ENCODE results near the gene BAMBI.
"Not testable (repeated sequence)": the region's sequence is repeated elsewhere in the genome, so short reads cannot be mapped to it uniquely, and the experiment has no call there.

BAMBI gene

DNA sequence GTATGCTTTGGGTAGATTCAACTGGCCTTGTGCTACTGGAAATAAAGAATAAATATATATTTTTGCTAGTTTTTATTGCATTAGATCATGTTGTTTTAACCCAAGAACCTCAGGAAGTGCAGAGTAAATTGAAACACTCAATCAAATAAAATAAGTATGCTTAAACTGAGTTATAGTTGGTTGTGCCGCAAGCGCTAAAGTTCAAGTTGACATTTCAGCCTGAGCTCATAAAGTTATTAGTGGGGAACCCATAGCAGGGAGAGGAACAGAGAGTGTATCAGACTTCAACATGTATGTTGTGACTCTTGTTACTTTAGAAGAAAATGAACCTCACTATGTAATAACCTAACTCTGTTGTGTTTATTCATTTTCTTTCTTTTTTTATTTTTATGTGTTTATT lies 25.2 kb upstream of the BAMBI start:
- no peak for FAIRE-seq

DNA sequence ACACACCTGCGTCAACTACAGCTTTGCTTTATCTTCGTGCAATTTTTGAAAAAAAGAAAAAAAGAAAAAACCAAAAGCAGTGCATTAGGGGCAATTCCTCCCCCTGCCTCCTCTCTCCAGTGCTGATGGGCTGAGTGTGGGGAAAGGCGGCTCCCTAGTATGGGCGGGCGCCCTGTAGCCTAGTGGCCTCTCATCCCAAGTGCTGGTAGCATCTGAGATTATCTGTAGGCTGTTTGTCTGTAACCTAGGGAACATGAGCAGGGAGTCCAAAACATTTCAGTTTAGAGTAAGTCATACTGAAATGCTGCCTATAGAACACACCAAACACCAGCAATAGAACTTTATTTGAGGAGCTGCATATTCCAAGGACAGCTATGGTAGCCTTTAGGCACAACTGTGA lies 24.6 kb upstream of the BAMBI start:
- FAIRE-seq = no peak
- TF ChIP-seq TAF1 (IDR thresholded peaks at IDR 0.05; ENCODE audit: low read depth, low read length) (no peak), POU2F2 (IDR thresholded peaks at IDR 0.05; ENCODE audit: low read depth, low read length) (no peak), POLR2AphosphoS5 (IDR thresholded peaks at IDR 0.05; ENCODE audit: low read depth, low read length) (no peak), POLR2A (IDR thresholded peaks at IDR 0.05; ENCODE audit: low read depth, low read length) (no peak), PAX5 (IDR thresholded peaks at IDR 0.05; ENCODE audit: insufficient read depth, low read length, severe bottlenecking) (no peak), SPI1 (IDR thresholded peaks at IDR 0.05; ENCODE audit: low read depth, low read length) (no peak)

More for the DNA sequence above, 25.2 kb upstream of the BAMBI start:
- no peak for TF ChIP-seq PAX5 (IDR thresholded peaks at IDR 0.05; ENCODE audit: insufficient read depth, low read length, severe bottlenecking)
- TF ChIP-seq POU2F2 (IDR thresholded peaks at IDR 0.05; ENCODE audit: low read depth, low read length) = no peak
- no peak for TF ChIP-seq SPI1 (IDR thresholded peaks at IDR 0.05; ENCODE audit: low read depth, low read length)
- TF ChIP-seq TAF1 (IDR thresholded peaks at IDR 0.05; ENCODE audit: low read depth, low read length) = no peak
- DNase-seq (ENCODE audit: insufficient read length, low spot score) = no peak

DNA sequence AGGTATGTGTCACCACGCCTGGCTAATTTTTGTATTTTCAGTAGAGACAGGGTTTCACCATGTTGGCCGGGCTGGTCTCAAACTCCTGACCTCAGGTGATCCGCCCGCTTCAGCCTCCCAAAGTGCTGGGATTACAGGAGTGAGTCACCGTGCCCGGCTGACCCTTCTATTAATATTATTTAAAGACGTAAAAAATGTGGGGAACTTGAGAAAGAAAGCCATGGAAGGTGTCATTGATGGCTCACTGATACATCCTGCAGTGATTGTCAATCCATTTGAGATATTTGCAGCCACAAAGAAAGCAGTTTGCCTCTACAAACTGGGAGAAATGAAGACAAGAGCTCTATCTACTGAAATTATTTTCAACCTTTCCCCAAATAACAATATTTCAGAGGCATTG lies 18.5 kb upstream of the BAMBI start:
- not testable (repeated sequence) for DNase-seq (ENCODE audit: insufficient read length, low spot score); FAIRE-seq

More for the DNA sequence above, 24.6 kb upstream of the BAMBI start:
- DNase-seq (ENCODE audit: insufficient read length, low spot score) = no peak

DNA sequence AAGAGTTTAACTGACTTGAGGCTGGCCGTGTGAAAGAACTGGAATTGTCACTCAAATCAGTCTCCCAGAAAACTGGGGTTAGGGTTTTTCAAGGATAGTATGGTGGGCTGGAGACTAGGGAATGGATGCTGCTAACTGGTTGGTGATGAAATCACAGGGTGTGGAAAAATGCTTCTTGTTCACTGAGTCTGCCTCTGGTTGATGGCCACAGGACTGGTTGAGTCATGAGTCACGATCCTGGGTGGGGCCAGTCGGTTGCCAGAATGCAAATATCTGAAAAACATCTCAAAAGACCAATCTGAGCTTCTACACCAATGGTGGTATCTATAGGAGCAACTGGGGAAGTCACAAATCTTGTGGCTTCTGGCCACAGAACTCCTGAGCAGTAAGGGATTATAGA lies 16.3 kb upstream of the BAMBI start:
- DNase-seq (ENCODE audit: insufficient read length, low spot score) = no peak
- TF ChIP-seq POLR2A (IDR thresholded peaks at IDR 0.05; ENCODE audit: low read depth, low read length) (no peak), POU2F2 (IDR thresholded peaks at IDR 0.05; ENCODE audit: low read depth, low read length) (no peak), SPI1 (IDR thresholded peaks at IDR 0.05; ENCODE audit: low read depth, low read length) (no peak), PAX5 (IDR thresholded peaks at IDR 0.05; ENCODE audit: insufficient read depth, low read length, severe bottlenecking) (no peak), POLR2AphosphoS5 (IDR thresholded peaks at IDR 0.05; ENCODE audit: low read depth, low read length) (no peak), TAF1 (IDR thresholded peaks at IDR 0.05; ENCODE audit: low read depth, low read length) (no peak)
- no peak for FAIRE-seq

DNA sequence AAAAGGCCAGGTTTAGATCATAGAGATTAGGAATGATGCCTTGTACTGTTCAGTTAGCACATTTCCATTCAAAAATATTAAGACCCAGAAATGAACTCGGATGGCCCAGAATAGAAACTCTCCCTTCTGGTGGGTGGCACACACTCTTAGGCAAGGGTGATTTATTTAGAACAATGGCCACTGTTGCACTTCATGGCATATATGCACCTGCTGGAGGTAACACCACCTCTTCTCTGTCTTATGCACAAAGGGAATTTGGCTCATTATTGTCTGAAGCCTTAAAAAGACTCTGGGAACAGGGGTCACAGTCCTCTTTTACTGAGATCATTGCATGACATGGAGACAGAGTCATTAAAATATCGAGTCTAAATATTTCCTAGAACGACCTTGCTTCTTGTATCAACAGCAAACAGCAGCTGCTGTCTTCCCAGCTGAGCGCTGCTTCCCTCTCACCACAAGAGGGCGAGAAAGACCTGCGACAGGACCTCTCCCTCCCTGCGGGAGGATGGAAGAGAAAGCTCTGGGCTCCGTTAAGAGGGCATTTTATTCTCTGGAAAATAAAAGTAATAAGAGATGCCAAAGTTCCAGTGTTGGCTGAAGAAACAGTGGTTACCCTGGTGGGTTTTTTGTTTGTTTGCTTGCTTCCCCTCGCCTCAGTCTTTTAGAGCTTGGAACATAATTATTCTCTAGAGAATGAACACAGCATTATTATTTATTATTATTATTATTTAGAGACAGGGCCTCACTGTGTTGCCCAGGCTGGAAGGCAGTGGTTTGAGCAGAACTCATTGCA lies 13.5 kb upstream of the BAMBI start:
- FAIRE-seq (peak; percentile 86), DNase-seq (ENCODE audit: insufficient read length, low spot score) (peak; percentile 48)
- TF ChIP-seq POLR2AphosphoS5 (IDR thresholded peaks at IDR 0.05; ENCODE audit: low read depth, low read length) (no peak), POU2F2 (IDR thresholded peaks at IDR 0.05; ENCODE audit: low read depth, low read length) (no peak), TAF1 (IDR thresholded peaks at IDR 0.05; ENCODE audit: low read depth, low read length) (no peak), SPI1 (IDR thresholded peaks at IDR 0.05; ENCODE audit: low read depth, low read length) (no peak)

DNA sequence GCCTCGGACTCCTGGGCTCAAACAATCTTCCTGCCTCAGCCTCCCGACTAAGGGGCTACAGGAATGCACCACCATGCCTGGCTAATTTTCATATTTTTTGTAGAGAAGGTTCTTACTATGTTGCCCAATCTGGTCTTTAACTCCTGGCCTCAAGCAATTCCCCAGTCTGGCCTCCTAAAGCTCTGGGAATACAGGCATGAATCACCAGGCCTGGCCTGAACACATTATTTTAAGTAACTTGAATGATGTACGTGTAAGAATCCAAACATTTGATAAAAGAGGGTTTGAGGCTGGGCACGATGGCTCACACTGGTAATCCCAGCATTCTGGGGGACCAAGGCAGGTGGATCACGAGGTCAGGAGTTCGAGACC lies 13.0 kb upstream of the BAMBI start:
- FAIRE-seq (no peak), DNase-seq (ENCODE audit: insufficient read length, low spot score) (no peak)

DNA sequence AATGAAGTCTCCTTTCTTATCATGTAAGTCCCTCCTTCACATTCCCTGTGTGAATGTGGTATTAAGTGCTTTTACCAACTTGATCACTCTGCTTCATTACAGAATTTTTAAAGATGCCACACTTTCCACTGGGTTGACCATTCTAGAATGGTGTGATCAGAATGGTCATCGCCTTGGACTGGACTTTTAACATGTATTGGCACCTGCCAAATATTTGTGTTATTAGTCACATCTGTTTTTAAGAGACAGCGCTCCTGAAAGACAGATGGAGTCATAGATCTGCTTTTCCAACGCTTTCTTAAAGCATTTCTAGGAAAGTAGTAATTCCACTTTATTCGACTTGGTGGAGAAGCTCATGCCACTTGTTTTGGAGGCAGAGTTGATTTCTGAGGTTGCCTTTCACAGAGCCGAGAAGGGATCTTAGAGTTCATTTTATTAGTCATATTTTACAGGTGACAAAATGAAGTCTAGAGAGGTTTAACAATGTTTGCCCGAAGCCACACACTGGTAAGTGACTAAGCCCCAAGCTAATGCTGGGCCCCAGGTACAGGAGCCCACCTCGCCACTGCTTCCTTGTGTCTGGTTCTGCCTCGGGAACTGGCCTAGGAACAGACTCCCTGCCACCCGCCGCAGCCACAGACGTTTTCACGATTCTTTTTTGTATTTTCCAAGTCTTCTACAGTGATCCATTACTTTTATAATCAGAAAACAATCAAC lies 10.4 kb upstream of the BAMBI start:
- TF ChIP-seq POLR2A (IDR thresholded peaks at IDR 0.05; ENCODE audit: low read depth, low read length) = no peak
- no peak for TF ChIP-seq POU2F2 (IDR thresholded peaks at IDR 0.05; ENCODE audit: low read depth, low read length)
- no peak for TF ChIP-seq PAX5 (IDR thresholded peaks at IDR 0.05; ENCODE audit: insufficient read depth, low read length, severe bottlenecking)
- no peak for TF ChIP-seq TAF1 (IDR thresholded peaks at IDR 0.05; ENCODE audit: low read depth, low read length)
- no peak for TF ChIP-seq SPI1 (IDR thresholded peaks at IDR 0.05; ENCODE audit: low read depth, low read length)
- no peak for TF ChIP-seq POLR2AphosphoS5 (IDR thresholded peaks at IDR 0.05; ENCODE audit: low read depth, low read length)
- FAIRE-seq (no peak), DNase-seq (ENCODE audit: insufficient read length, low spot score) (no peak)

More for the DNA sequence above, 13.0 kb upstream of the BAMBI start:
- TF ChIP-seq TAF1 (IDR thresholded peaks at IDR 0.05; ENCODE audit: low read depth, low read length) (no peak), POLR2A (IDR thresholded peaks at IDR 0.05; ENCODE audit: low read depth, low read length) (no peak), POLR2AphosphoS5 (IDR thresholded peaks at IDR 0.05; ENCODE audit: low read depth, low read length) (no peak), POU2F2 (IDR thresholded peaks at IDR 0.05; ENCODE audit: low read depth, low read length) (no peak), PAX5 (IDR thresholded peaks at IDR 0.05; ENCODE audit: insufficient read depth, low read length, severe bottlenecking) (no peak), SPI1 (IDR thresholded peaks at IDR 0.05; ENCODE audit: low read depth, low read length) (no peak)

DNA sequence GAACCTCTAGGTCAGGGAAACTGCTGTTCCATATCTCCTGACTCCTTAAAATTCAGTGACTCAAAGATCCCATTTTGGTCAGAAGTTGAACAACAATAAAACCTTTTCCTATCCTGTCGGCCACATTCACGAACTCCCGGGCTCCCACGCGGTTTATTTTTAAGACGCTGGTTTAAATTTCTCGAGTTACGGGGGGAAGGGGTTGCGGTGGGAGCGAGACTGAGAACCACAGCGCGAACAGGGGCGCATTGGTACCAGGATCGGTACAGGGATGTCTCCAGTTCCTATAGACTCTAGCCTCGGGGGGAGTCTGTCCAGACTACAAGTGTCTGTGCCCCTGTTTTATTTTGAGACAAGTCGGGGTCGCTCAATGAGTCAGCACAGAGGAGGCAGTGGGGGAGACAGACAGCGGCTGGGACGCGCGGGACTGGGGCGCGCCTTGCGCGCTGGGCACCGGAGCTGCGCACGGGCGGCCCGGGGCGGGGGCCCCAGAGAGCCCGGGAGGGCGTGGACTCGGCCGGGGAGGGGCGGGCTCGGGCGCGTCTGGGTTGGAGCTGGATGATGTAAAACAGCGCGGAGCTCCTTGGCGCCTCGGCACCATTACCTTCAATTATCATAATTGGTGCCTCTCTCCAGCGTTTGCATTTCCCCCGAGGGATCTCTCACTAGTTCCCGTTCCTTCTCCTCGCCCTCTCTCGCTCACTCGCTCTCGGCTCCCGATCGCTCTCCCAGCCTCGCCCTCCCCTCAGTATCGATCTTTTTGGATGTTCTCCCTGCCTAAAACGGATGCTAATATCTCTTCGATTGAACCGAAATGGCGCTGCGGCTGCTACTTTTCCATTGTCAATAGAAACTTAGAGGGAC lies 8.7 kb upstream of the BAMBI start:
- no peak for FAIRE-seq
- DNase-seq (ENCODE audit: insufficient read length, low spot score) = no peak
- TF ChIP-seq TAF1 (IDR thresholded peaks at IDR 0.05; ENCODE audit: low read depth, low read length) (no peak), POU2F2 (IDR thresholded peaks at IDR 0.05; ENCODE audit: low read depth, low read length) (no peak), SPI1 (IDR thresholded peaks at IDR 0.05; ENCODE audit: low read depth, low read length) (no peak), PAX5 (IDR thresholded peaks at IDR 0.05; ENCODE audit: insufficient read depth, low read length, severe bottlenecking) (no peak), POLR2AphosphoS5 (IDR thresholded peaks at IDR 0.05; ENCODE audit: low read depth, low read length) (no peak), POLR2A (IDR thresholded peaks at IDR 0.05; ENCODE audit: low read depth, low read length) (no peak)
